Adrenal gland (tissue), 12 donors: ENCODE results near the gene PRIMA1. TPM values are rescaled to one million over a fixed set of nuclear protein-coding genes. Genes with fewer than 3 reads are reported as not detected.

Experiments
- DNase-seq, 7 donors: peaks; one replicate each; pipeline ENCODE4 v3.0.0-alpha.2; 2019 to 2020
- H3K27ac ChIP-seq, 5 donors: fragments of 200-600 bp; sonication (generic) in 4 of 5; 1 replicate in 3 of 5; 2 replicates in 2 of 5; pipeline versions ENCODE4 v1.5.1 to v1.8.0; 2016 to 2020; ENCODE audit warnings: mild to moderate bottlenecking in 1 of 5
- H3K27me3 ChIP-seq: fragments of 200-600 bp; 2 replicates; pipeline ENCODE4 v1.8.0; 2021
- H3K36me3 ChIP-seq, 2 donors: fragments of 200-600 bp; replicated peaks in 1 of 2; 1 replicate in 1 of 2; 2 replicates in 1 of 2; pipeline versions ENCODE4 v1.5.1 to v1.8.0; 2018 to 2022
- H3K4me1 ChIP-seq, 2 donors: fragments of 200-600 bp; replicated peaks in 1 of 2; 1 replicate in 1 of 2; 2 replicates in 1 of 2; pipeline versions ENCODE4 v1.5.1 to v1.8.0; 2018 to 2021
- H3K4me3 ChIP-seq, 4 donors: fragments of 200-600 bp; sonication (generic) in 3 of 4; one replicate each; pipeline ENCODE4 v1.5.1; 2016 to 2018
- H3K9me3 ChIP-seq, 3 donors: fragments of 200-600 bp; sonication (generic) in 1 of 3; replicated peaks in 1 of 3; 1 replicate in 2 of 3; 2 replicates in 1 of 3; pipeline versions ENCODE4 v1.5.1 to v1.8.0; 2016 to 2021
- CTCF ChIP-seq, 6 experiments: fragments of 450-650 bp in 4 of 6; fragments of 200-600 bp in 2 of 6; sonication (generic) in 1 of 6; IDR thresholded peaks; 1 replicate in 5 of 6; 2 replicates in 1 of 6; pipeline versions ENCODE4 v1.5.1 to v1.8.0; 2016 to 2021; ENCODE audit warnings: antibody characterized with exemption in 6 of 6, mild to moderate bottlenecking in 2 of 6, moderate library complexity in 1 of 6
- POLR2A ChIP-seq, 2 donors: fragments of 450-650 bp; IDR thresholded peaks; one replicate each; pipeline ENCODE4 v1.6.1; 2017; ENCODE audit warnings: antibody characterized with exemption in 2 of 2, mild to moderate bottlenecking in 2 of 2, moderate library complexity in 1 of 2
- WGBS, 4 donors: extraction: QIAGEN DNeasy Blood & Tissue Kit in 2 of 4; methylation state at CpG; one replicate each; pipeline versions ENCODE4 v1.1.5 to v1.1.7; 2013 to 2017; 5-methylcytosine and 5-hydroxymethylcytosine counted together
- intact Hi-C, 2 donors: fragments of 100-400 bp; cut with DNase I; formaldehyde crosslinking; loops; one replicate each; pipeline versions ENCODE4 v1.14.1 to v1.15.0; 2022 to 2023
- polyA plus RNA-seq, 3 donors: library from polyadenylated mRNA; stranded (reverse); fragments of 200-250 nt in 2 of 3; fragments of 350-450 nt in 1 of 3; fragmentation: Illumina TruSeq in 1 of 3; extraction: RNeasy Lipid Tissue Mini Kit (QIAGEN cat#74804) in 1 of 3; gene quantifications; one replicate each; pipeline ENCODE4 v1.2.3, GENCODE V29; 2013 to 2014
- total RNA-seq, 9 donors: library from RNA; depleted of rRNA in 4 of 9; stranded (reverse); fragments of >200 nt in 4 of 9; fragments of 120-200 nt in 1 of 9; fragmentation: NEBNext Ultra II Directional in 1 of 9; extraction: Animal tissue kit (Norgen Biotek cat#: 25700) in 1 of 9; gene quantifications; one replicate each; pipeline versions ENCODE4 v1.1.0 to v1.2.4, GENCODE V29; 2013 to 2023
- donor health status: healthy with polysubstance abuse.
- donor health status: Bipolar disorder and iron deficiency.
- donor health status: DM: yes; HTN: yes; CAD: no.
- donor health status: DM: no; HTN: no; CAD: no.
- donor health status: DM: no; HTN: no; CAD: no.
- donor health status: DM: yes; HTN: yes; CAD: no.

The PRIMA1 gene
- total and polyA plus RNA-seq, 12 donors = 0.47 to 4.7 (median 1.7) TPM; not detected in 1

DNA sequence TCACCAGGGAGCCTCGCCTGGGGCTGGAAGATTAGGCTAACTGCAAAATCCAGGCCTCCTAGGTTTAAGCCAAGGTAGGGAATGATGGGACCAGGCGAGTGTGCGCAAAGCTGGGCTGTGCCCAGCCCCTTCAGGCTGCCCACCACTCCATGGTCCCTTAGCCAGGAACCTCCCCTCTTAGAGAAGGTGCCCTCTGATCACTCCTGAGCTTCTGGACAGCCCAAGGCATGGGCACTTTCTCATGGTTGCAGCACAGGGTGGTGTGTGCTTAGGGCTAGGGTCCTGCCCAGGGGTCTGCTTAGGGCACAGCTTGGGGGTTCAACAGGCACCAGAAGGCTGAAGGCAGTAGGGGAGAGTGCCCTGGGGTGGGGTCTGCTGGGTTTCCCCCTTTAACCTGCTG, 69.0 kb downstream of the PRIMA1 start:
- no peak overlapping the region for H3K4me3 ChIP-seq
- H3K27me3 ChIP-seq = no peaks in the 10 kb centered on the region
- DNase-seq = peak in 1 of 7 donors; percentile 14
- no peak for TF ChIP-seq CTCF (IDR thresholded peaks at IDR 0.05)
- no peak for TF ChIP-seq POLR2A (IDR thresholded peaks at IDR 0.05)
- H3K36me3 ChIP-seq = no peaks in the 10 kb centered on the region
- 70 to 97% (median 85%) methylated on average over 2 to 3 of the region's 3 CpGs for WGBS, 4 donors
- intact Hi-C loops = no loop called here
- no peaks in the 10 kb centered on the region for H3K4me1 ChIP-seq
- no peaks in the 10 kb centered on the region for H3K9me3 ChIP-seq
- H3K27ac ChIP-seq = no peak overlapping the region

DNA sequence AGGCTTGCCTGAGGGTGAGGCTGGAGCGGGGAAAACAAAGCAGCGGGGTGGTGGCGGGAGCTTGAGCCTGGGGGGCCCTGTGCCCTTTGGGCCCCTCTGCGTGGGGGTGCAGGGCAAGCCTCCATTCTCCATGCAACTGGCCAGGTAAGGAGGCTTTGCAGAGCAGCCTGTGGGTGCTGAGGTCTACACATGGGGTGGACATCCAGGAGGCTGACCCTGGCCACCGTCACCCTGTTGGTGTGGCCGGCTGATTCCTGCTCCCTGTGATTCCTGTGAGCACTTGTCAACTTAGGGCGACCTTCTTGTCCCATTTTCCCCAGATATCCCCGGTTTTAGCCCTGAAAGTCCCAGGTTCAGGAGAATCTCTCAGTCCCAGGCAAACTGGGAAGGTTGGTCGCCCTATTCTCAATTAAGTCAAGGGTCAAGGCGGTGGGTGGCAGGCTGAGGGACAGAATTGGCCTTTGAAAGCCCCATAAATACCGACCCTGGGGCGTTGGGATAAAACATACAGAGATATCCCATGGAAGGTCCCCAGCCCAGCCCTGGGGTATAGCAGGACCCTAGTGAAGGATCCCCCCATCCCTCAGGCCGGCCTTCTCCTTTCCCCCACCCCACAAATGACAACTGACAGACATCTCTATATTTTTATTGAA, 70.5 kb downstream of the PRIMA1 start:
- WGBS, 4 donors = 85 to 90% (median 86%) methylated on average over 13 of the region's 13 CpGs
- no peak overlapping the region for H3K27ac ChIP-seq
- no peaks in the 10 kb centered on the region for H3K27me3 ChIP-seq
- TF ChIP-seq POLR2A (IDR thresholded peaks at IDR 0.05) = no peak
- no peak for TF ChIP-seq CTCF (IDR thresholded peaks at IDR 0.05)
- H3K4me3 ChIP-seq = no peak overlapping the region
- no peaks in the 10 kb centered on the region for H3K4me1 ChIP-seq
- intact Hi-C loops = no loop called here
- H3K36me3 ChIP-seq = no peaks in the 10 kb centered on the region
- H3K9me3 ChIP-seq = no peaks in the 10 kb centered on the region
- peak in 1 of 7 donors; percentile 18 for DNase-seq

DNA sequence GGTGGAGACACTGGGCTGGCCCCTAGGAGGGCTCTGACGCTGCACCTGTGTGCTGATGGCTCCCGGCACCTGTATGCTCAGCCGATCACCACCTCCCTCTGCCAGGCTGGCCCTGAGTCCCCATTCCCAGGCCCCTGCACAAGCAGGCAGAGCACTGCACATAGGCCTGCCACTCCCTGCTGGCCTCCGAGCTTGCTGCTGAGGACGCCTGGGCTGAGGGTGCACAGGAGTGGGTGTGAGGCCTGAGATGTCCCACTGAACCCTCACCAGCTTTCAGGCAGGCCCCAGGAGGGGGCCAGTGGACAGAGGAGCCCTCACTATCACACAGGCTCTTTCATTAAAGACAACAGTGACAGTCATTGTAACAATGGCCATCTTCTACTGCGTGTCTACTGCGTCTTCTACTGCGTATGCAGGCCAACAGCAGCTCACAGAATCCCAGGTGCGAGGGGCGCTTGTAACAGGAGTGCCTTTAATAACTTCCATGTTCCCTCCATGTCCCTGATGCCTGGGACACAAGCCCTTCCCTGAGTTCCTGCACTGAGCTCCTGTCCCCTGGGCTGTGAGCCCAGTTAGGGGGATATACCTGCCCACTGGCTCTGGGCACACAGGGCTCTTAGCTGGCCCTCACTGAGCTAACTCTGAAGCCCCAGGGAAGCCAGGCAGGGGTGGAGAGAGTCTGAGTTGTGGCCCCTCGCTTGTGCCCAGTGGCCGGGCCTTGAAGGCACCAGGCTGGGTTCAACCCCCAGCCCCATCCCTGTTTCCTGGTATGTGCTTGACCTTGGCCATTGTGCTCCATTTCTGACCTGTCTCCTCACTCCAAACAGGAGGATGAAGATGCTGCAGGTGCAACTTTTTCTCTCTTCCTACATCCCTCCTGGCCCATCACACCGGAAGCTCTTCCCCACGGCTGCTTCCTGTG, 71.3 kb downstream of the PRIMA1 start:
- Histone ChIP-seq H3K36me3 (no peaks in the 10 kb centered on the region), H3K27me3 (no peaks in the 10 kb centered on the region), H3K4me3 (no peak overlapping the region), H3K9me3 (no peaks in the 10 kb centered on the region), H3K27ac (no peak overlapping the region), H3K4me1 (no peaks in the 10 kb centered on the region)
- 81 to 90% (median 88%) methylated on average over 10 to 14 of the region's 14 CpGs for WGBS, 4 donors
- peak in 1 of 7 donors; percentile 34 for DNase-seq
- TF ChIP-seq CTCF (IDR thresholded peaks at IDR 0.05) (no peak), POLR2A (IDR thresholded peaks at IDR 0.05) (no peak)
- intact Hi-C loops = no loop called here

DNA sequence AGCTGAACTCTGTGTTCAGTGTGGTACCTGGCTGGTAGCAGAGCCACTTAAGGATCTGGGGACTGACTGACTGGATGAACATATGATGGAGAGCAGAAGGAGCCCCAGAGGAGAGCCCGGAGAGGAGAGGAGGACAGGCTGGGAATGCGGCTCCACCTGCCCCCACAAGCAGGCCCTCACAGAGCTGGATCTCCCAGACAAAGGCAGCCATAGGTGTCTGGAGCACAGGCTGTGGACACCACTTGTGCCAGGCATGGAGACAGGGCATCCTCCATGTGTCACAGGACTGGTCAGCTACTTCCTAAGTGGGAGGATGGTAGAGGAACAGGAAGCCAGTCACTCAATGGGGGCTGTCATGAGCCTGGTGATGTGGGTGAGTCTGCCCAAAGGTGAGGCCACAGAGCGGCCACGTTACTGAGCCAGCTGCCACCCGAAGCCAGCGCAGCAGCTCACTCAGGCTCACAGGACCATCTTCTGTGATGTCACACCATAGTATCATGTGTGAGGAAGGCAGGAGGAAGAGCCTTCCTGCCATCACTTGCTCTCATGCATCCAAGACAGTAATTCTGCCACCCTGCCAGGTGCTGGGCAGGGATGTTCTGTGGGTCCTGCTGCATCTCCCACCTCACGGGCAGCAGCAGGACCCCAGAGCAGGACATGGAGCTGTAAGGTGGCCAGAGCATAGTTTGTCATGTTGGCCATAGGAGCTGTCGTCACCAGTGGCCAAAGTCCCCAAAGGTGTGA, 72.1 kb downstream of the PRIMA1 start:
- DNase-seq = peak in 1 of 7 donors; percentile 23
- Histone ChIP-seq H3K27ac (no peak overlapping the region), H3K4me3 (no peak overlapping the region), H3K4me1 (no peaks in the 10 kb centered on the region), H3K36me3 (no peaks in the 10 kb centered on the region), H3K27me3 (no peaks in the 10 kb centered on the region), H3K9me3 (no peaks in the 10 kb centered on the region)
- 64 to 93% (median 88%) methylated on average over 3 to 8 of the region's 8 CpGs for WGBS, 4 donors
- intact Hi-C loops = no loop called here
- no peak for TF ChIP-seq CTCF (IDR thresholded peaks at IDR 0.05)
- no peak for TF ChIP-seq POLR2A (IDR thresholded peaks at IDR 0.05)
